Activated effector memory CD4-positive, alpha-beta T cell treated with Interleukin-2 at 50 U/mL for 16 hours (primary cell): ENCODE measurements around the gene SRSF5.
"Not testable (repeated sequence)": the region's sequence is repeated elsewhere in the genome, so short reads cannot be mapped to it uniquely, and the experiment has no call there.

ENCODE experiments used
- DNase-seq: peaks from one replicate; pipeline ENCODE4 v3.0.0-alpha.2; 2020

The SRSF5 gene

DNA sequence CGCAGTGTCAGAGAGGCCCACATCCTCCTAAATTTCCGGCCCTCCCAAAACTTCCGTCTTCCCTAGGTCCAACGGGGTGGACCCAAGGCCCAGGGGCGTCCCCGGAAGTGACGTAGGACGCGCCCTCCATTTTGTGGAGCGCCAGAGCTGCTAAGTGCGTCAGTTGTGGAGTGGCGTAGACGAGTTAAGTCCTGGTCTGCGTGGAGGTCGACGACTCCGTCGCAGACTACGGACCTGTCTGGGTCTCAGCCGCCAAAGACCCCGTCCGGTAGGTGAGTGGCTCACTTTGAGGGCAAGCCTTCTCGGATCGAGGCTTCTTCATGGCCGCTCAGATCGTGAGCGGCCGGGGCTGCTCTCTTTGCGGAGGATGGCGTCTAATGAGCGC, at the start of gene SRSF5:
SRSF5 (plus strand) TSS at position 159 of the 385 bp plus-strand sequence. CDS start 1,015 bp downstream, outside the sequence.
- DNase-seq: peak; percentile 90

- DNase-seq: not testable (repeated sequence)
Measured at GRCh38 chr14:69718614-69719013, 48.3 kb upstream of the SRSF5 start.

- DNase-seq: no peak
Measured at GRCh38 chr14:69719501-69719951, 47.4 kb upstream of the SRSF5 start.

DNA sequence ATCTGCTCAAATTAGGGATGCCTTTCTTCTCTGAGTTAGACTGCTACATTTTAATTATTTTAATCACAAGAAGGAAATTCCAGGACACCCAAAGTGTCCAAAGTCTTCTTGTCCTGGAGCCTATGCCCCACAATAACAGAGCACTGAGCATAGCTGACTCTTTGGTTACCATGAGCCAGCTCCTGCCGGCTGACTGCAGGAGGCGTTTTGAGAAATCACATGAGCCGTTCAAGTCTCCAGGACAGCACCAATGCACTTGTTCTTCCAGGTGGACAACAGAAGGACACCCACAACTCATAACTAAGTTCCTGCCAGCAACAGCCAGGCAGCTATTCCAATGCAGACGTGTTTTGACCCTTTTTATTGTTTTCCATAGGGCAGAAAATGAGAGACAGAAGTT, 46.0 kb upstream of the SRSF5 start:
- no peak for DNase-seq

- peak; percentile 73 for DNase-seq
Measured at GRCh38 chr14:69726761-69727511, 40.0 kb upstream of the SRSF5 start.

DNA sequence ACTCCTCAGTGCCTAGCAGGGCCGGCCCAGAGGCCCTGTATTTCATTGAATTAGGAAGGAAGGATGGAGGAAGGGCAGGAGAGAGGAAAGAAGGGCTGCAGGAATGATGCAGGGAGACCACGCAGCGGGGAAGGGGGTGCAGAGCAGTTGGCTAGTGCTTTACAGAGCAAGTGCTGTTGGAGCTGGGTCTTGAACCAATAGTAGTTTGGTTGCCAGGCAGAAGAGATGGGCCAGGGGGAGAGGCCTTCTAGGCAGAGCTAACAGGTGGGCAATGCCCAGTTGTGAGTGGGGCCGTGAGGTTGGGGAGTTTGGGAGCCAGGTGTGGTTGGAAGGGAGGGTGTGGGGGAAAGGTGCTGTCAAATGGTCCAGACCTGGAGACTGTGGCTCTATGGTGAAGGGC, 39.1 kb upstream of the SRSF5 start:
- DNase-seq: no peak

- DNase-seq: not testable (repeated sequence)
Measured at GRCh38 chr14:69731919-69732598, 34.9 kb upstream of the SRSF5 start.

DNA sequence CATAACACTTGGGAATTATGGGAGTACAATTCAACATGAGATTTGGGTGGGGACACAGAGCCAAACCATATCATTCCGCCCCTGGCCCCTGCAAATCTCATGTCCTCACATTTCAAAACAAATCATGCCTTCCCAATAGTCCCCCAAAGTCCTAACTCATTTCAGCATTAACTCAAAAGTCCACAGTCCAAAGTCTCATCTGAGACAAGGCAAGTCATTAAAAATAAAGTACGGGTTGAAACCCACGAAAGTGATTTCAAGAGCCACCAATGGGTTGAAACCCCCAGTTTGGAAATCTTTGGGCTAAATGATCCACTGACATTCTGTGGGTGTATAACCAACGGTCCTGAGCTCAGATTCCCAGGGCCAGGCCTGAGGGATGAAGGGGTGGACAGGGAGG, 30.5 kb upstream of the SRSF5 start:
- not testable (repeated sequence) for DNase-seq

- no peak for DNase-seq
Measured at GRCh38 chr14:69741055-69741454, 25.9 kb upstream of the SRSF5 start.

- DNase-seq: no peak
Measured at GRCh38 chr14:69749956-69750355, 17.0 kb upstream of the SRSF5 start.

- DNase-seq: no peak
Measured at GRCh38 chr14:69750495-69750894, 16.4 kb upstream of the SRSF5 start.

DNA sequence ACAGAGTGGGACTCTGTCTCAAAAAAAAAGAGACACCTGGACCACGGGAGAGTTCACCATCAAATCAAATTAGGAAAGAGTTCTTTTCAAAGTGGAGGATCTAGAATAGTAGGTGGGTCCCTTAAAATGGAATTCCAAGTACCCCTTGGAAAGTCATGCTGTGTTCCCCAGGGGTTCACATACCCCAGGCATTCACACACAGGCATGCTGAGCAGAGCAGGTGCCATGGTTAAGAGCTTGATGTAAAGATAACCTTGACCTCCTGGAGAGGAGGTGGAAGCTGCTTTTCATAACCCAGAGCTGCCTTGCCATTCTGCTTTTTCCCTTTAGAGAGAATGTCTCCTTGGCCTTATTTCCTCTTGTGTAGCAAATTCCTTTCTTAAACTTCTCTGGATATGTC, 14.2 kb upstream of the SRSF5 start:
- no peak for DNase-seq

DNA sequence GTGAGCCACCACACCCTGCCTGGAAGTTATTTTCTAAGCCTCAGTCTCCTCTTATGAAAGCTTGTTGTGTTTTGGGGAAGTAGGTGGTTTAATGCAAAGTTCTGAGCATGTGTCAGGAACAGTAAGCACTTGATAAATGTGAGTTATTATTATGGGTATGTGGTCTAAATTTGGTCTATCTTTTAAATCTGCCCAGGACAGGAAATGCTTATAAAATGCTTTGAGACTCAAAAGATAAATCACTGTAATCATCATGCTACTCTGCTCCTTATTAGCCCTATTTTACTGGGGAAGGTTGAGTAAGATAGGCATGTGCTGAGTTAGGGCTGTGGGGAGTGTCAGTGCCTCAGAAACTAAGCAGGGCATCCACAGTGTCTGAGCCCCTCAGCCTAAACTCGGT, 13.1 kb upstream of the SRSF5 start:
- no peak for DNase-seq

DNA sequence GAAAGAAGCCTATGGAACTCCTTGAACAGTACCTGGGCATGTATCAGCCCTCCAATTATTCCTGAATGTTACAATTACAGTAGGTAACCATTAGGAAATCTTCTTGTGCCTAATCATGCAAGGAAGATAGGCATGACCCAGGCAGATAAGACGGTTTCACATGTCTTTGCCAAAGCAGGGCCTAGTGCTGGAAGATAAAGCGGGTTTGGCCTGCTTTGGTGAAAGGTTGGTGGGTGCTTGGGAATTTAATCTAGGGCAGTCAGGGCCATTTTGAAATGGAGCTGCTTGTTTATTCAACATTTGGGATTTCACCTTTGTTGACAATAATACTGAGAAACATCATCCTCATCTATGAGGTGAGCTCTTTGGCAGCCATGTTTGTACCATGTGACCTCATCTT, 12.5 kb upstream of the SRSF5 start:
- DNase-seq: no peak

GRCh38 chr14:69755296-69755695, 11.6 kb upstream of the SRSF5 start:
- DNase-seq: no peak

- no peak for DNase-seq
Measured at GRCh38 chr14:69755784-69756183, 11.2 kb upstream of the SRSF5 start.

DNA sequence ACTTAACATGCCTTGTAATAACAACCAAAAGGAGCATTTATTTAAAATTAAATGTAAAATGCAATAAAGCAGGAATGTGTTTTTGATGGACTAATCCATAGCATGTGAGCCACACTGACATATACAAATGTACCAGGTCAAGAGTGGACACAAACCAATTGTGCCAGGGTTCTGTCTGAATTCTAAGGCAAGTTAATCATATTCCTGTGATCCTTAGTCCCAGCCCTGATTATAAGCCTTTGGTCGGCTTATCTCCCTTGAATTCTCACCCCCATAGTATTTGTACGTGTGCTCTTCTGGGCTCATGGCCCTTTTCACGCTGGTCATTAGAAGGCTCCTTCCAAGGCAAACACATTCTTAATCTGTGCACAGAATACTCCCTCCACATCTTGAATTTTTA, 10.6 kb upstream of the SRSF5 start:
- DNase-seq: no peak

GRCh38 chr14:69760810-69761209, 6.1 kb upstream of the SRSF5 start:
- DNase-seq: no peak

DNA sequence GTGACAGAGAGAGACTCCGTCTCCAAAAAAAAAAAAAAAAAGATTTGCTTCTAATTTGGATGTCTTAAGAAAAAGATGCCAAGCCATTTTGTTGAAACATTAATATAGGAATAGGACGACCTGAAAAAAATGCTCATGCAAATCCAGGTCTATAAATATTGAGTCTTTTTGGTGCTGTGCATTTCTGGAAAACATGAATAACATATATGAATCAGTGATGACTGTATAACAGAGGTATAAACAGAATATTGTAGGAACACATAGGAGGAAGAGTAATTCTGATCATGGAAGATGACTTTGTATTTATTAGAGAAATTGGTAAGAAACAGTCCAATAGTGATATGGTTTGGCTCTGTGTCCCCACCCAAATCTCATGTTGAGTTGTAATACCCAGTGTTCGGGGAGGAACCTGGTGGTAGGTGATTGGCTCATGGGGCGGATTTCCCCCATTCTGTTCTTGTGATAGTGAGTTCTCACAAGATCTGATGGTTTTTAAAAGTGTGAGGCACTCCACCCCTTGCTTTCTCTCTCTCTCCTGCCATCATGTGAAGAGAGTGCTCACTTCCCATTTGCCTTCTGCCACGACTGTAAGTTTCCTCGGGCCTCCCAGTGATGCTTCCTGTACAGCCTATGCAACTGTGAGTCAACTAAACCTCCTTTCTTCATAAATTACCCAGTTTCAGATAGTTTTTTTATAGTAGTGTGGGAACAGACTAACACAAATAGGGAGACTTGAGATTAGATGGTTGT, 3.0 kb upstream of the SRSF5 start:
- DNase-seq: no peak

DNA sequence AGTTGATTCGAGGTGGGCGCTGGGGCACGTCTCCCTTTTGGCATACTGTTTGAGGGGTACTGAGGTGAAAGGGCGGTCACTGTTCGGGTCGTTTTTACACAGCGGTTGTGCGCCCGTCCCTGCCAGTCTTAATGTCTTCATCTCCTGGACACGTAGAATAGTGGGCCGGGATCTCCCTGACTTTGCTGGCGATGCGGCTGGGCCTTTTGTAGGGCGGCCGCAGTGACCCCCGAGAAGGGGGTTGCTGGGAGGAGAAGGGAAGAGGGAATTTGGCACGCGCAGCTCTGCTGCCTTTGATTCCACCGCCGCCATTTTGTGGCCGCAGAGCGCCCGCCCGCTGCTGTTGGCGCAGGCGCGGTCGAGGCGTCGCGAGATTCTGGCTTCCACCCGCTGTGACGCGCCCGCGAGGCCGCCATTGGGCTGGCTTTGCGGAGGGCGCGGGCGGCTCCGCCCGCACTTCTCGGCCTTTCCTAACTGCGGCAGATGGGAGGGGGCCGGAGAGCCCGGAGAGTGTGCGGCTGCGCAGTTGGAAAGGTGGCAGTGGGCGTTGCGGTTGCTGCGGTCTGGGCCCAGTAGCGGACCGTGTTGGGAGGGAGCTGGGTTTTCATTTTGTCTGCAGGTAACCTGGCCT, 542 bp downstream of the SRSF5 start:
- DNase-seq: peak; percentile 82

DNA sequence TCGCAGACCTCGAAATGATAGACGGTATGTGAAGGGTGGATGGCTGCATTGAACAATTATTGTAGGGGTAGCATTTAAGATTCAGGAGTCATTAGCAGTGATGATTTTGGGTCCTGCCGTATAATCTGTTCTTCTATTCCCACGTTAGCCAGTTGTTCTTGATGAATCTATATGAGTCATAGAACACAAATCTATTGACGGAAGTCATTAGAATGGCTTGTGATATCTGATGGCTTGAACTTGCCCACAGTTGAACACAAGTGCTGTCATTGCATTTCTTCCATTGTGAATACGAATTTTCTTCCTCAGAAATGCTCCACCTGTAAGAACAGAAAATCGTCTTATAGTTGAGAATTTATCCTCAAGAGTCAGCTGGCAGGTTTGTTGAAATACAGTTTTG, 1.9 kb downstream of the SRSF5 start:
- no peak for DNase-seq

GRCh38 chr14:69769623-69770022, 2.7 kb downstream of the SRSF5 start:
- no peak for DNase-seq

- DNase-seq: no peak
Measured at GRCh38 chr14:69770559-69770958, 3.6 kb downstream of the SRSF5 start.
